Measurements from ENCODE around the gene SOS2.

SOS2 gene

GRCh38 chr14:50225974-50226297, 5.4 kb downstream of the SOS2 start:
- DNase-seq (ENCODE audit: low read depth): no peak

GRCh38 chr14:50225067-50225973, 6.1 kb downstream of the SOS2 start:
- peak; percentile 77 for DNase-seq (ENCODE audit: low read depth)

GRCh38 chr14:50222055-50222613, 9.2 kb downstream of the SOS2 start:
- peak; percentile 8 for DNase-seq (ENCODE audit: low read depth)

GRCh38 chr14:50218501-50218900, 12.9 kb downstream of the SOS2 start:
- no peak for DNase-seq (ENCODE audit: low read depth)

GRCh38 chr14:50215416-50215815, 16.0 kb downstream of the SOS2 start:
- DNase-seq (ENCODE audit: low read depth): no peak

GRCh38 chr14:50213795-50214194, 17.6 kb downstream of the SOS2 start:
- DNase-seq (ENCODE audit: low read depth): no peak

GRCh38 chr14:50212726-50213125, 18.7 kb downstream of the SOS2 start:
- no peak for DNase-seq (ENCODE audit: low read depth)

GRCh38 chr14:50210074-50210473, 21.3 kb downstream of the SOS2 start:
- no peak for DNase-seq (ENCODE audit: low read depth)

- DNase-seq (ENCODE audit: low read depth): no peak
Observed at GRCh38 chr14:50198499-50198898, 32.9 kb downstream of the SOS2 start.

GRCh38 chr14:50191499-50191898, 39.9 kb downstream of the SOS2 start:
- DNase-seq (ENCODE audit: low read depth): no peak

- no peak for DNase-seq (ENCODE audit: low read depth)
Observed at GRCh38 chr14:50186107-50186506, 45.3 kb downstream of the SOS2 start.

GRCh38 chr14:50173891-50174290, 57.5 kb downstream of the SOS2 start:
- peak; percentile 5 for DNase-seq (ENCODE audit: low read depth)

- DNase-seq (ENCODE audit: low read depth): no peak
Observed at GRCh38 chr14:50171895-50172294, 59.5 kb downstream of the SOS2 start.

GRCh38 chr14:50167381-50167780, 64.0 kb downstream of the SOS2 start:
- peak; percentile 8 for DNase-seq (ENCODE audit: low read depth)

- no peak for DNase-seq (ENCODE audit: low read depth)
Observed at GRCh38 chr14:50156111-50156510, 75.3 kb downstream of the SOS2 start.

GRCh38 chr14:50148799-50149198, 82.6 kb downstream of the SOS2 start:
- no peak for DNase-seq (ENCODE audit: low read depth)

GRCh38 chr14:50139192-50139591, 92.2 kb downstream of the SOS2 start:
- DNase-seq (ENCODE audit: low read depth): peak; percentile 8

- DNase-seq (ENCODE audit: low read depth): no peak
Observed at GRCh38 chr14:50127802-50128201, 103.6 kb downstream of the SOS2 start.

- no peak for DNase-seq (ENCODE audit: low read depth)
Observed at GRCh38 chr14:50123062-50123461, 108.3 kb downstream of the SOS2 start.

- DNase-seq (ENCODE audit: low read depth): no peak
Observed at GRCh38 chr14:50122291-50122690, 109.1 kb downstream of the SOS2 start.

GRCh38 chr14:50121486-50121885, 109.9 kb downstream of the SOS2 start:
- no peak for DNase-seq (ENCODE audit: low read depth)

- DNase-seq (ENCODE audit: low read depth): no peak
Observed at GRCh38 chr14:50117456-50117855, 113.9 kb downstream of the SOS2 start.

- DNase-seq (ENCODE audit: low read depth): no peak
Observed at GRCh38 chr14:50116966-50117365, 114.4 kb downstream of the SOS2 start.
